HUES6 (cell line): ENCODE measurements around the gene SET.
A peak's percentile ranks its signal among the peaks of the same experiment; 100 is the strongest.

ENCODE experiments used
- H3K27ac ChIP-seq: 2 replicates; pipeline ENCODE4 v1.7.0; 2013; ENCODE audit warnings: low read depth, mild to moderate bottlenecking, low read length, inconsistent platforms
- H3K27me3 ChIP-seq: 2 replicates; pipeline ENCODE4 v1.6.1; 2013; ENCODE audit warnings: low read length; ENCODE audit not compliant: control insufficient read depth, insufficient read depth
- H3K36me3 ChIP-seq: 2 replicates; pipeline ENCODE4 v1.6.1; 2013; ENCODE audit warnings: low read length; ENCODE audit not compliant: control insufficient read depth, insufficient read depth
- H3K4me1 ChIP-seq: 2 replicates; pipeline ENCODE4 v1.6.1; 2013; ENCODE audit warnings: low read length; ENCODE audit not compliant: control insufficient read depth, insufficient read depth
- H3K4me3 ChIP-seq: 2 replicates; pipeline ENCODE4 v1.5.1; 2013; ENCODE audit warnings: low read depth, low read length
- H3K9ac ChIP-seq: one replicate; pipeline ENCODE4 v1.6.1; 2013; ENCODE audit warnings: mild to moderate bottlenecking, low read length
- H3K9me3 ChIP-seq: 2 replicates; pipeline ENCODE4 v1.6.1; 2013; ENCODE audit warnings: low read depth, low read length; ENCODE audit not compliant: control insufficient read depth, insufficient read depth

The SET gene

GRCh38 chr9:128703616-128704355 lies 14.8 kb downstream of the SET start:
- H3K36me3 ChIP-seq, result peaks cover 21% of the 10 kb centered on the region
- H3K9me3 ChIP-seq, result no peaks in the 10 kb centered on the region
- peak overlapping the region; percentile 96 for H3K4me3 ChIP-seq
- H3K4me1 ChIP-seq, result peaks cover 7% of the 10 kb centered on the region
- peak overlapping the region; percentile 81 for H3K9ac ChIP-seq
- H3K27ac ChIP-seq, result no peak overlapping the region
- no peaks in the 10 kb centered on the region for H3K27me3 ChIP-seq

GRCh38 chr9:128704356-128704670 lies 15.3 kb downstream of the SET start:
- H3K4me3 ChIP-seq, result no peak overlapping the region
- no peak overlapping the region for H3K27ac ChIP-seq
- peaks cover 7% of the 10 kb centered on the region for H3K4me1 ChIP-seq
- no peaks in the 10 kb centered on the region for H3K27me3 ChIP-seq
- peaks cover 21% of the 10 kb centered on the region for H3K36me3 ChIP-seq
- no peaks in the 10 kb centered on the region for H3K9me3 ChIP-seq
- H3K9ac ChIP-seq, result no peak overlapping the region

- Histone ChIP-seq H3K27ac (no peak overlapping the region), H3K36me3 (peaks cover 21% of the 10 kb centered on the region), H3K4me3 (no peak overlapping the region), H3K4me1 (peaks cover 7% of the 10 kb centered on the region), H3K9ac (no peak overlapping the region), H3K9me3 (no peaks in the 10 kb centered on the region), H3K27me3 (no peaks in the 10 kb centered on the region)
Measured at GRCh38 chr9:128705051-128705965, 16.3 kb downstream of the SET start.

- peaks cover 21% of the 10 kb centered on the region for H3K36me3 ChIP-seq
- no peak overlapping the region for H3K9ac ChIP-seq
- no peaks in the 10 kb centered on the region for H3K9me3 ChIP-seq
- H3K4me3 ChIP-seq, result no peak overlapping the region
- H3K27me3 ChIP-seq, result no peaks in the 10 kb centered on the region
- H3K4me1 ChIP-seq, result peaks cover 7% of the 10 kb centered on the region
- H3K27ac ChIP-seq, result no peak overlapping the region
Measured at GRCh38 chr9:128706045-128706444, 17.0 kb downstream of the SET start.

GRCh38 chr9:128706671-128707381 lies 17.8 kb downstream of the SET start:
- peaks cover 21% of the 10 kb centered on the region for H3K36me3 ChIP-seq
- H3K9me3 ChIP-seq, result no peaks in the 10 kb centered on the region
- no peak overlapping the region for H3K27ac ChIP-seq
- H3K27me3 ChIP-seq, result no peaks in the 10 kb centered on the region
- H3K4me1 ChIP-seq, result peaks cover 7% of the 10 kb centered on the region
- H3K4me3 ChIP-seq, result no peak overlapping the region
- H3K9ac ChIP-seq, result no peak overlapping the region

- H3K36me3 ChIP-seq, result peaks cover 24% of the 10 kb centered on the region
- no peaks in the 10 kb centered on the region for H3K27me3 ChIP-seq
- H3K4me3 ChIP-seq, result no peak overlapping the region
- peaks cover 7% of the 10 kb centered on the region for H3K4me1 ChIP-seq
- no peak overlapping the region for H3K27ac ChIP-seq
- H3K9me3 ChIP-seq, result no peaks in the 10 kb centered on the region
- H3K9ac ChIP-seq, result no peak overlapping the region
Measured at GRCh38 chr9:128707446-128707845, 18.4 kb downstream of the SET start.

- H3K4me1 ChIP-seq, result no peaks in the 10 kb centered on the region
- H3K27ac ChIP-seq, result no peak overlapping the region
- no peaks in the 10 kb centered on the region for H3K27me3 ChIP-seq
- peaks cover 37% of the 10 kb centered on the region for H3K36me3 ChIP-seq
- no peaks in the 10 kb centered on the region for H3K9me3 ChIP-seq
- no peak overlapping the region for H3K4me3 ChIP-seq
- no peak overlapping the region for H3K9ac ChIP-seq
Measured at GRCh38 chr9:128712451-128713410, 23.7 kb downstream of the SET start.

GRCh38 chr9:128713411-128713780 lies 24.4 kb downstream of the SET start:
- Histone ChIP-seq H3K36me3 (peaks cover 40% of the 10 kb centered on the region), H3K4me1 (no peaks in the 10 kb centered on the region), H3K9me3 (no peaks in the 10 kb centered on the region), H3K27me3 (no peaks in the 10 kb centered on the region), H3K27ac (no peak overlapping the region), H3K4me3 (no peak overlapping the region), H3K9ac (no peak overlapping the region)

- Histone ChIP-seq H3K27ac (no peak overlapping the region), H3K9ac (no peak overlapping the region), H3K4me1 (no peaks in the 10 kb centered on the region), H3K27me3 (no peaks in the 10 kb centered on the region), H3K9me3 (no peaks in the 10 kb centered on the region), H3K36me3 (peaks cover 43% of the 10 kb centered on the region), H3K4me3 (no peak overlapping the region)
Measured at GRCh38 chr9:128713941-128714573, 25.0 kb downstream of the SET start.
